HepG2 (cell line): ENCODE results near the gene GMPPB. TPM values are rescaled to one million over a fixed set of nuclear protein-coding genes. Genes with fewer than 3 reads are reported as not detected.

Source experiments
- ARID4A ChIP-seq: sonication (generic); formaldehyde crosslinking; IDR thresholded peaks from 2 replicates; pipeline ENCODE4 v1.5.0; 2020; ENCODE audit warnings: mild to moderate bottlenecking, missing genetic modification reagents, borderline replicate concordance
- BCLAF1 ChIP-seq: fragments of 450-650 bp; IDR thresholded peaks from 2 replicates; pipeline ENCODE4 v1.6.1; 2017; ENCODE audit warnings: mild to moderate bottlenecking
- CTCF ChIP-seq: sonication (generic); formaldehyde crosslinking; IDR thresholded peaks from 2 replicates; pipeline ENCODE4 v1.5.0; 2020; ENCODE audit warnings: mild to moderate bottlenecking, missing genetic modification reagents, moderate library complexity
- MATR3 ChIP-seq: sonication (generic); formaldehyde crosslinking; IDR thresholded peaks from 2 replicates; pipeline ENCODE4 v1.4.0; 2020; ENCODE audit warnings: missing genetic modification reagents
- MTA3 ChIP-seq: sonication (generic); formaldehyde crosslinking; IDR thresholded peaks from 2 replicates; pipeline ENCODE4 v1.4.0; 2020; ENCODE audit warnings: missing genetic modification reagents
- NKX3-1 ChIP-seq: sonication (generic); formaldehyde crosslinking; IDR thresholded peaks from 2 replicates; pipeline ENCODE4 v1.5.0; 2020; ENCODE audit warnings: missing genetic modification reagents
- PHF5A ChIP-seq: IDR thresholded peaks from one replicate; pipeline ENCODE4 v1.6.1; 2018; ENCODE audit warnings: low read depth, missing genetic modification reagents; ENCODE audit not compliant: unreplicated experiment
- PTBP1 ChIP-seq: fragments of 200-400 bp; formaldehyde crosslinking; IDR thresholded peaks from 2 replicates; pipeline ENCODE4 v1.6.1; 2018; ENCODE audit warnings: low read length, low read depth; ENCODE audit not compliant: poor library complexity, severe bottlenecking
- RBM22 ChIP-seq: fragments of 200-400 bp; formaldehyde crosslinking; optimal IDR thresholded peaks from 2 replicates; pipeline ENCODE3; 2017; ENCODE audit warnings: mild to moderate bottlenecking, low read length, moderate library complexity
- RNF219 ChIP-seq: sonication (generic); formaldehyde crosslinking; IDR thresholded peaks from 2 replicates; pipeline ENCODE4 v1.5.0; 2020; ENCODE audit warnings: mild to moderate bottlenecking, missing genetic modification reagents
- SALL2 ChIP-seq: sonication (generic); formaldehyde crosslinking; IDR thresholded peaks from 2 replicates; pipeline ENCODE4 v1.8.1; 2023; ENCODE audit warnings: mild to moderate bottlenecking, missing genetic modification reagents, inconsistent platforms
- SIX4 ChIP-seq: sonication (generic); formaldehyde crosslinking; IDR thresholded peaks from 2 replicates; pipeline ENCODE4 v1.4.0; 2020; ENCODE audit warnings: missing genetic modification reagents
- SNAPC2 ChIP-seq: sonication (generic); formaldehyde crosslinking; IDR thresholded peaks from 2 replicates; pipeline ENCODE4 v1.8.1; 2022; ENCODE audit warnings: mild to moderate bottlenecking, missing genetic modification reagents
- SRY ChIP-seq: sonication (generic); formaldehyde crosslinking; IDR thresholded peaks from 2 replicates; pipeline ENCODE4 v1.8.0; 2022; ENCODE audit warnings: mild to moderate bottlenecking, missing genetic modification reagents
- ZBTB38 ChIP-seq: sonication (generic); formaldehyde crosslinking; IDR thresholded peaks from 2 replicates; pipeline ENCODE4 v1.5.1; 2020; ENCODE audit warnings: mild to moderate bottlenecking, missing genetic modification reagents
- ZNF124 ChIP-seq: sonication (generic); formaldehyde crosslinking; IDR thresholded peaks from 2 replicates; pipeline ENCODE4 v1.4.0; 2020; ENCODE audit warnings: missing genetic modification reagents
- ZNF160 ChIP-seq: sonication (generic); formaldehyde crosslinking; IDR thresholded peaks from 2 replicates; pipeline ENCODE4 v1.8.0; 2022; ENCODE audit warnings: mild to moderate bottlenecking, inconsistent platforms, missing genetic modification reagents
- ZNF251 ChIP-seq: sonication (generic); formaldehyde crosslinking; IDR thresholded peaks from 2 replicates; pipeline ENCODE4 v1.9.0; 2021; ENCODE audit warnings: mild to moderate bottlenecking, missing genetic modification reagents
- ZNF746 ChIP-seq: sonication (generic); formaldehyde crosslinking; IDR thresholded peaks from 2 replicates; pipeline ENCODE4 v1.8.0; 2022; ENCODE audit warnings: mild to moderate bottlenecking, missing genetic modification reagents
- polyA plus RNA-seq, 8 experiments: library from polyadenylated mRNA; depleted of rRNA in 3 of 8; stranded (reverse) in 7 of 8; unstranded in 1 of 8; fragments of >200 nt; fragmentation: Illumina TruSeq in 4 of 8; extraction: Trizol in 4 of 8; gene quantifications; 2 replicates each; pipeline versions ENCODE4 v1.2.1 to v1.2.3, GENCODE V29; 2011 to 2016; ENCODE audit warnings: low read depth in 4 of 8, missing spikeins in 1 of 8, mixed read lengths in 1 of 8; ENCODE audit not compliant: insufficient read depth in 1 of 8
- total RNA-seq, 5 experiments: library from RNA; depleted of rRNA; stranded (reverse); fragments of >200 nt; fragmentation: Illumina TruSeq; extraction: Trizol; gene quantifications; 2 replicates each; pipeline ENCODE4 v1.2.3, GENCODE V29; 2016; ENCODE audit warnings: low read depth in 1 of 5

GMPPB gene
- total and polyA plus RNA-seq, 2 of the 13 experiments (the other 11 are each of a cell fraction or from before 2014, with no cell fraction given) = 6.5 to 23.1 TPM

- TF ChIP-seq SIX4 (no peak), RBM22 (no peak), CTCF (CRISPR knock-in tag) (no peak), SRY (peak; percentile 88), ZNF251 (CRISPR knock-in tag) (no peak), PTBP1 (no peak), ZBTB38 (CRISPR knock-in tag) (no peak), ZNF746 (CRISPR knock-in tag) (no peak), RNF219 (CRISPR knock-in tag) (no peak), ARID4A (CRISPR knock-in tag) (peak; percentile 91), MATR3 (CRISPR knock-in tag) (no peak), MTA3 (CRISPR knock-in tag) (no peak), BCLAF1 (no peak), PHF5A (CRISPR knock-in tag) (no peak), SALL2 (no peak), ZNF124 (CRISPR knock-in tag) (no peak), ZNF160 (CRISPR knock-in tag) (peak; percentile 63; the same call in 1 of the 2 replicates), SNAPC2 (CRISPR knock-in tag) (no peak; the same call in 1 of the 2 replicates), NKX3-1 (CRISPR knock-in tag) (no peak)
Measured at GRCh38 chr3:49673715-49674496, 49.8 kb downstream of the GMPPB start, which contains the start of gene APEH (continued).
